Stimulated activated CD4-positive, alpha-beta T cell treated with anti-CD3 and anti-CD28 coated beads, Interleukin-4, amount 100 ng/mL, for 4 hours (primary cell): Measurements from ENCODE around the gene ZNF860.
"Not testable (repeated sequence)": the region's sequence is repeated elsewhere in the genome, so short reads cannot be mapped to it uniquely, and the experiment has no call there.

ENCODE experiments used
- DNase-seq, 2 experiments: peaks; one replicate each; pipeline ENCODE4 v3.0.0-alpha.2; 2020

Gene ZNF860

DNA sequence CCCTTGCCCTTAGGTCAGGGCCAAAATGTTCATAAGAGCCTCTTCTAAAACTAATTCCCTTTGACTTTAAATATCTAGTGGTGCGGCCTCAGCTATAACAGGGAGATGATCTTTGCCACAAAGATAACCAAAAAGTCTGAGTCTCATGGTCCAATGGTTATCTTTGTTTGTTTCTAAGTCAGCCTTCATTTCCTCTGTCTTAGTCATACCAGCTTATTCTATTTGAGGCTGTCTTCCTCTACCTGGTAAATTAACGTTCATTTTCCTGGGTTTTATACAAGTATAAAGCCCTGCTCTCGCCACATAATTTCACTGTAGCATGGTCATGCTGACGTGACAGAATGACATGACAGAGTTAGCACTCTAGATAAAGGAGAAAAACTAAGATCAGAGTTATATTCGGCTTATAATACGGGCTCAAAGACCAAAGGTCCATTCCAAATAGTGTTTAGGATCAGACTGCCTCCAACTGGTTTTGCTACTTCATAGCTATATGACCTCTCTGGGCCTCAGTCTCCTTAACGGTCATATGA lies 18.4 kb downstream of the ZNF860 start:
- no peak for DNase-seq

DNA sequence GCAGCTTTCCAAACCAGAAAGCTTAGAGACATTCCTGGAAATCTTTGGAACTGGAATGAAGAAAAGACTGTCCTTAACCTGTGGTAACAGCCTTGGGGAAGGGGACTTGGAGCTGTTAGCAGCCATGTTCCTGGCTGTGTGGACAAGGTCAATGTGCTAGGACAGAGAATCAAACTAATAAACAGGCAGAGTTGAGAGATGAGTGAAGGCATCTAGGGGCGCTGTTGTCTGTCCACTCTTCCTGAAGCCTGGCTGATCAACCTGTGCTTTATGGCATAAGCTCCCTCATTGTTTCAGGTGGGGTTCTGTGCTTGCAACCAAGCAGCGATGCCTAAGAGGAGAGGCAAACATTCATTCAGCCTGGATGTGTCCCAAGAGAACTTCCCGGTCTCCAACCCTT lies 19.3 kb downstream of the ZNF860 start:
- no peak for DNase-seq

DNA sequence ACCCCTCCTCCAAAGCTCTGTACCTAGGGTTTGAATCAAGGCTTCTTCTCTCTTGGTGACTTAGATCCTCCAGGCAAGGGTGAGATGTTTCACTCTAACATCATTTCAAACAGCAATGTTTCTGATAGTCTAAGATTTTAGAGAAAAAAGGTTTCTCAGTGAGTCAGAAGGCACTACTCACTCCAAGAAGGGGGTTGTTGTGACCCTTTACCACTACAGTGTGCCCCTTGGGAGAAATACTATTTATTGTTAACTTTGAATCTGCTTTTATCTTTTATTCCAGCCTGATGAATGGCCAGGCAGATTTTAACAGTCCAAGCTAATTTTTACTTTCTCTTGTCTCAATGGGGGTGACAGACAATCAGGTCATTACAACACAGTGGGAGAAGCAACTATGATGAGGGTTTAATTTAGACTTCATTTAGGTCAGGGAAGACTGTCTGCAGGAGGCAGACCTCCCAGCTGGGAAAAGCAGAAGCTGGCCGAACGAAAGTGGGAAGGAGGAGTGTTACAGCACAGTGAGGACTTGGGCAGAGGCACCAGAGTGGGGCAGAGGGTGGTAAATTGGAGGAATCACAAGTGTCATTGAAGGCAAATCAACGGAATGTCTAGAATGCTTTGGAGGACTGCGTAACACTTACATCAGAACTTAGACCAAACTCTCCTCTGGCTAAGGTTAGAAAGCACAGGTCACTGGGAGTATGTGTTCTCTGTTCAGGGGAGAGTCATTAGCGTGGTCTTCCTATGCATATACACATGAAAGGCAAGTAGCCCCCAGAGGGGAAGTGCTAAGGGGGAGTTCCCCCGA lies 21.2 kb downstream of the ZNF860 start:
- DNase-seq = no peak

DNA sequence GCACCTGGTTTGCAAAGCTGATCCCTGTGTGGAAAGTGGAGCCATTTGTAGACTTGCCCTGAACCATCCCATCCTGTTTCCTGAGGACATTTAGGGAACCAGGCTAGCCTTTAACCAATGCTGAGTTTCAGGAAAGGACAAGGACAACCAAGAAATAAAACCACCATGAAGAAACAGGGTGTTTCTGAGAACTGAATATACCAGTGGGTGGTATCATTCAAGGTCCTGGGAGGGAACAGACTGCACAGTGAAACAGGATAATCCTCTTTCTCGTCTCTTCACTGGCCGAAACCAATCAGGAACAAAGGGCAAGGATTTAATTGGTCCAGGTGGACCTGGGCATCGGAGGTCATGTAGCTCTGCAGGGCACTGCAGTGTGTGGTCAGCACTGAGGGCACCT lies 21.8 kb downstream of the ZNF860 start:
- no peak for DNase-seq

DNA sequence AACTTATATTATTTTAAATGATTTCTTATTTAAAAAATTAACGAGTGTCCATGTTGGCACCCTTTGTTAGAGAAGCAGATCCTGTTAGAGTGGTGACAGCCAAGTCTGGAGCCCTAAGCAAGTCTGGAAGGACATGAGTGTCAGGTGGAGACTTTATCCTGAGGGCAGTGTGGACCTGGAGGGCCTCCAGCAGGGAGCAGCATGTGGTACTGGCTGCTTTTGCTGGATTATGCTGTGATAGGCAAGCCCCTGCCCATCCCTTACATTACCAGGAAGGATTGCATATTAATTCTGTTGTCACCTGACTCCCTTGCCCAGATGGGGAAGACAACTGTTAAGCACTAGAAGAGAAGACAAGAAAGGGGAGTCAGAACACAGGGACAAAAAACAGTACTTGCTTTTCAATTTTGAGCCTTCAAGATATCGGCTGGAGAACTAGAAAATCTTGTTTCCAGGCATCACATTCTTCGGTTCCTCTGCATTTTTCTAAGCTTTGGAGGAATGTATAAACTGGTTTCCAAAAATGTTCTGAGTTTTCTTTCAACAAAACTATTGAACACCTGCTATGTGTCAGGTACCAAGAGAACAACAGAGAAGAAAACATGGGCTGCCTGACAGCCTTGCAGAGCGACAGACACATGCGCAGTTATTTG lies 22.7 kb downstream of the ZNF860 start:
- DNase-seq = no peak

DNA sequence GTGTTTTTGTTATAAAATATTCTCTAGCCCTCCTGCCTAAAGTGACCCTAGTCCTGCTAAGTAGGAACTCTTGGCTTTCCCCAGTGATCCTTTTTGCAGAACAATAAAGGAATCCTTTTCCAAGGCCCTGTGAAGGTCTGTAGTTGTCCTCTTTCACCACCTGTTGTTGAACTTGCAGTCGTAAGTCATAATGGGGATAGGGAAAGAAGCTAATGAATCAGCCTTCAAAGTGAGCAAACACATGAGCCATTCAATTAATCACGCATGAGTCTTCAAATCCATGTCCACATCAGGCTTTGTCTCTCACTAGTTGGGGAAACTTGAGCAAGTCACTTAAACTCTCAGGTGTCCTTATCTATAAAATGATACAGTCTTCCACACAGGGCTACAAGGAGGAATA lies 27.6 kb downstream of the ZNF860 start:
- DNase-seq = no peak

DNA sequence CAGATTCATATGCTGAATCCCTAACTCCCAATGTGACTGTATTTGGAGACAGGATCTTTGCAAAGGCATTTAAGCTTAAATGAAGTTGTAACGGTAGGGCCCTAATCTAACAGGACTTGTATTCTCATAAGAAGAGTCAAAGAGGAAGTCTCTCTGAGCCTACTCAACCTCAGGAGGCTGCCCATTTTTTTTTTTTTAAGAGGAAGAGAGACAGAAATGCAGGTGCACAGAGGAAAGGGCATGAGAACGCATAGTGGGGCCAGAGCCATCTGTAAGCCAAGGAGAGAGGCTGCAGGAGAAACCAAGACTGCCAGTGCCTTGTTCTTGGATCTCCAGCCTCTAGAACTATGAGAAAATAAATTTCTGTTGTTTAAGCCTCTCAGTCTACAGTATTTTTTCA lies 28.4 kb downstream of the ZNF860 start:
- no peak for DNase-seq

DNA sequence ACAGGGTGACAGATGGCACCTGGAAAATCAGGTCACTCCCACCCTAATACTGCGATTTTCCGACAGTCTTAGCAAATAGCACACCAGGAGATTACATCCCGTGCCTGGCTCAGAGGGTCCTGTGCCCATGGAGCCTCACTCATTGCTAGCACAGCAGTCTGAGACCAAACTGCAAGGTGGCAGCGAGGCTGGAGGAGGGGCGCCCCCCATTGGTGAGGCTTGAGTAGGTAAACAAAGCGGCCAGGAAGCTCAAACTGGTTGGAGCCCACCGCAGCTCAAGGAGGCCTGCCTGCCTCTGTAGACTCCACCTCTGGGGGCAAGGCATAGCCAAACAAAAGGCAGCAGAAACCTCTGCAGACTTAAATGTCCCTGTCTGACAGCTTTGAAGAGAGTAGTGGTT lies 29.1 kb downstream of the ZNF860 start:
- not testable (repeated sequence) for DNase-seq

DNA sequence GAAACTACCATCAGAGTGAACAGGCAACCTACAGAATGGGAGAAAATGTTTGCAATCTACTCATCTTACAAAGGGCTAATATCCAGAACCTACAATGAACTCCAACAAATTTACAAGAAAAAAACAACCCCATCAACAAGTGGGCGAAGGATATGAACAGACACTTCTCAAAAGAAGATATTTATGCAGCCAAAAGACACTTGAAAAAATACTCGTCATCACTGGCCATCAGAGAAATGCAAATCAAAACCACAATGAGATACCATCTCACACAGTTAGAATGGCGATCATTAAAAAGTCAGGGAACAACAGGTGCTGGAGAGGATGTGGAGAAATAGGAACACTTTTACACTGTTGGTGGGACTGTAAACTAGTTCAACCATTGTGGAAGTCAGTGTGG lies 34.1 kb downstream of the ZNF860 start:
- DNase-seq = not testable (repeated sequence)

DNA sequence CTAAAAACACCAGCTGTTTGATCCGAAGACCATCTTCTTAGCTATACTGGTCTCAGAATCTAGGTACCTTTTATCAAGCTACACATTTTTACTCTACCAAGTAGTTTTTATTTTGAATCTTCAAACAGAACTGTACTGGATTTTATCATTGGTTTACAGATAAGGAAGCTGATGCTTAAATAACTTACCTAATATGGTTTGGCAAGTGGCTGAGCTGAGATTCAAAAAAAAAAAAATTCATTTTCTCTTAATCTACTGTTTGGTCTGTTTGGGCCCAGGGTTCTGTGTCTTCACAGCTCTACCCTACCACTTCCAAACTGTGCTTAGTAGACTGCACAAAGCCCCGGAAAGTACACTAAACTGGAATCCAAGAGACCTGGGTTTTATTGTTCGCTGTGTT lies 35.7 kb downstream of the ZNF860 start:
- no peak for DNase-seq

DNA sequence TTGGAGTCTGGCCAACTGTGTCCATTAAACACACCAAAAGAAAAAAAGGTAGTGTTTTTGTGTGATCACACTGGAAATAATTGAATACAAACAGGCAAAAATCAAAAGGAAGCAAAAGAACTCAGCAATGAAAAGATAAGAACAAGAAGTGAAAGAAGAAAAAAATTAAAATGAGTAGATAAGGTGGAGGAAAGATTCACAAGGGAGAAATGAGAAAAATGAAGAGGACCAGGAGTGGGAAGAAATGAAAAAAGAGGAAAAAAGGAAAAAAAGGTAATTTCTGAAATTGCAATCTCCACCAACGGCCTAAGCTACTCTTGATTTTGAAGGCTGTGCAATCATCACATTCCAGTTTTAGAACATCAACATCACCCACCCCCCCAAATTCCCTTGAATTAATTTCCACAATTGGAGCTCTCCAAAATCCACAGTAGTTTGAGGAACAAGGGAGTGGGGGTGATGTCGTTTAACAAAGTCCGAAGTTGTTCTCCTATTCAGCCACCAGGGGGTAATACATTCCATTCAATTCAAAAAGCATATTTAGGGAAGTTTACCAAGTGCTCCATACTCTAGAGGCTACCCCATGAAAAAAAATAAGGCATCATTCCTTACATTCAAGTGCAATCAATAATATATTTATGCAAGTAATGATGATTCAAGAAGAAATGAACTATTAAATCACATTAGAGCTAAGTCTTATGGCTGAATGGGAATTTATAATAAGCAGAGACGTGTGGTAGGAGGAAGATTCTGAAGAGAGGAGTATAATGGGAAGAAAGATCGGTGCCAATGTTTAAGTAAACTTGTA lies 37.4 kb downstream of the ZNF860 start:
- no peak for DNase-seq

DNA sequence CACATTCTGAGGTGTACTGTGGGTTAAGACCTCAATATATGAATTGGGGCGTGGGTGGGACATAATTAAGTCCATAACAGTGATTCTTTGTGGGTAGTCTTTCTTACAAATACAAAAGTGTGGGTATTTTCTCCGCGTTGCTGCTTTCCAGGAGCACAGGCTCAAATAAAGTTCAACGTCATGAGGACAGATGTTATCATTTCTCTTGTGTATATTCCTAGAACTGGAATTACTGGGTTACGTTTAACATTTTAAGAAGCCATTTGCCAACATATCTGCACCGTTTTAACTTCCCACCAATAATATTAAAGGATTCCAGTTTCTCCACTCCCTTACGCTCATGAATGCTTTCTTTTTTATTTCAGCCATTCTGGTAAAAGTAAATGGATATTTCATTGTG lies 39.6 kb downstream of the ZNF860 start:
- no peak for DNase-seq

DNA sequence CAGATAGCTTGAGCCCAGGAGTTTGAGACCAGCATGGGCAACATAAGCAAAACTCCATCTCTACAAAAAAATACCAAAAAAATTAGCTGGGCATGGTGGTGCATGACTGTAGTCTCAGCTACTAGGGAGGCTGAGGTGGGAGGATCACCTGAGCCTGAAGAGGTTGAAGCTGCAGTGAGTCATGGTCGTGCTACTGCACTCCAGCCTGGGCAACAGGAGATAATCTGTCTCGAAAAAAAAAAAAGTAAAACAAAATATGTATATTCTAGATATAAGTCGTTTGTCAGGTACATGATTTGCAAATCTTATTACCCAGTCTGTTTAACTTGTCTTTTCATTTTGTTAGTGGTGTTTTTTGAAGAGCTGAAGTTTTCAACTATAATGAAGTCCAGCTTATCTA lies 40.2 kb downstream of the ZNF860 start:
- DNase-seq = no peak

DNA sequence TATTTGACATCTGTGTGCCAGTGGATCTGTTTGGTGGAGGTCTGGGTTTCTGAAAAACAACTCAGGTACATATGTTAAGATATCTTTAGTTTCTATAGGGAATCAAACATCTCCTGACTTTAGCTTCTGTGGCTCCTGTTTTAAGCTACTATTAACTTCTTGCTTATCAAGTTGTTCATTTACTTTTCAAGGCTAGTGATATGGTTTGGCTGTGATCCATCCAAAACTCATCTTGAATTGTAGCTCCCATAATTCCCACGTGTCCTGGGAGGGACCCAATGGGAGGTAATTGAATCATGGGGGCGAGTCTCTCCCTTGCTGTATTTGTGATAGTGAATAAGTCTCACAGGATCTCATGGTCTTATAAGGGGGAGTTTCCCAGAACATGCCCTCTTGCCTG lies 41.4 kb downstream of the ZNF860 start:
- DNase-seq = no peak

DNA sequence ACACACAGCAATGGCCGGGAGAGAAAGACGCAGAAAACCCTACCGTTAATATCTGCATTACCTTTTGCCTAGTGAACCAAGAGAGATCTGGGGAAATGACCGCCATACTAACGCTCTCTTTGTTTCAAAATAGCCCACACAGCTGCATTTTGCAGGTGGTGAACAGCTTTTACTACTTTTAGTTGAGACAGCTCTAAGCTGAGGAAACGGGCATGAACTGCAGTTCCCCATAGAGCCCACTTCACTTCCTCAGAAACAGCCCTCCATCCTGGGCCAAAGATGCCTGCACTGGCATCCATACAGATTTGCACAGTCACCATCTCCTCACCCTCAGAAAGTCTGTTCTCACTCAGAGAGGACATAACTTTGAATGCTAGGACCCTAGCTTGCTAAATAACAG lies 45.0 kb downstream of the ZNF860 start:
- DNase-seq = no peak

DNA sequence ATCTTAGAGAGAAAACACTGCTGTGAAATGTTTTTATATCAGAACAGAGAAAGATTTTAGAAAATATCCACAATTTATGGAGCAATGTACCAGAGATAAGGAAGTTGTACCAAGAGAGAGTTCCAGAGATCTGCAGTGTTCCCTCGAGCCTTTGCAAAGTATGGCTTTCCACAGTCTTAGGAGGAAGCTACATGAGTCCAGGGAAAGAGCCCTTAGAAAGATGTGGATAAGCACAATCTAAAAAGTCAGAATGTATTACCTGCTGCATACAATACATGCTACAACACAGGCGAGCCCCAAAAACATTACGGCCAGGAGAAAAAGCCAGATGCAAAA lies 56.4 kb downstream of the ZNF860 start:
- no peak for DNase-seq

DNA sequence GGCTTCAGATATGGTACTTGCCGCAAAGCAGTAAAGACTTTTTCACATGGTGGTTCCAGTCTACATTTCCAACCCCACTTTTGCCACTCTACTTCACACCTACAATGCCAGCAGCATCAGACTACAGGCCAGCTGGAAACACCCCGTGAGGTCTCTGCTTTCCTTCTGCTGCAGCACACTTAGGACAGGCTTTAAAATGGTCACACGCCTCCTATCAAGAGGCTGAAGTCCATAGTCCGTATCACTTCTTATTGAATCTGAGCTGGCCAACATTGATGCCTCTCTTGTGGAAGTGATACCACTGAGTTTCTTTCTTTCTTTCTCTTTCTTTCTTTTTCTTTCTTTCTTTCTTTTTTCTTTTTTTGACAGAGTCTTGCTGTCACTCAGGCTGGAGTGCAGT lies 59.8 kb downstream of the ZNF860 start:
- DNase-seq = no peak
